GM21717 (cell line): ENCODE measurements around the gene PRDM1.
A peak's percentile ranks its signal among the peaks of the same experiment; 100 is the strongest.

Source experiments
- ATAC-seq: cut with Tn5 transposase; IDR thresholded peaks from one replicate; pipeline ENCODE4 v1.9.1; 2021; ENCODE audit warnings: mild to moderate bottlenecking, moderate library complexity; ENCODE audit not compliant: unreplicated experiment

Gene PRDM1

DNA sequence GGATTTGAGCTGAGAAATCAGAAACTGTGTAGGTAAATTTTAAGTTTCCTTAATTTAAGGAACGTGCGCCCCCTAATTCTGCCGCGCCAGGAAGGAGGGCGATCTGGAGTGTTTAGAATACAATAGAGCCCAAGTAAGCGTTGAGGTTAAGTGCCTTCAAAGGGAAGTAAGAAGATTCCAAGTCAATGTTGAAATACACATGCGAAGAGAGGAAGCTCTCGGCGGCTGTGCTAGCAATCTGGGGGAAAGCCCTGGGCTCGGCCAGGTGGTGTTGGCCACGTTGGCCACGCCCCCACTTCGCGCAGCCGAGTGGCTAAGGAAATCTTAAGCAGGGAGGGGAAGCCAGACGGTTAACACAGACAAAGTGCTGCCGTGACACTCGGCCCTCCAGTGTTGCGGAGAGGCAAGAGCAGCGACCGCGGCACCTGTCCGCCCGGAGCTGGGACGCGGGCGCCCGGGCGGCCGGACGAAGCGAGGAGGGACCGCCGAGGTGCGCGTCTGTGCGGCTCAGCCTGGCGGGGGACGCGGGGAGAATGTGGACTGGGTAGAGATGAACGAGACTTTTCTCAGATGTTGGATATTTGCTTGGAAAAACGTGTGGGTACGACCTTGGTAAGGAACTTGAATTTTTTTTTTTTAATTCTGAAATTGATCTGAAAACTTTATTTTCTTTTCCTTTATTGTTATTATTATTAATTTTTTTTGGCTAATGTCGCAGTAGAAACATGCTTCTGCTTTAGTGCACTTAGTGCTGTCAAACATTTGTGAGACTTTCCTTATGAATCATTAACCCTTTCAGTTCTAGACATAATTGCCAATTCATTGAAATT lies at the start of gene PRDM1:
TSS of gene PRDM1 (plus strand) at position 353 of the 830 bp plus-strand sequence. CDS start at position 571, 218 bp downstream.
- ATAC-seq: peak; percentile 69

DNA sequence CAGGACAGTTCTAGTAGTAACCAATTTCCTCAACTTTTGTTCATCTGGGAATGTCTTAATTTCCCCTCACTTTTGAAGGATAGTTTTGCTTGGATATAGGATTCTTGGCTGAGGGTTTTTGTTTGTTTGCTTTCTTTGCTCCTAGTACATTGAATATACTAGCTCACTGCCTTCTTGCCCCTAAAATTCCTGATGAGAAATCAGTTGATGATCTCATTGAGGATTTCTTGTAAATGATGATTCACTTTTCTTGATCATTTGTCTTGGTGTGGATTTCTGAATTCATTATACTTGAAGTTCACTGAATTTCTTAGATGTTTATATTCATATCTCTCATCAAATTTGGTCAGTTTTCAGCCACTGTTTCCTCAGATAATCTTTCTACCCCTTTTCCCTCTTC lies 49.1 kb upstream of the PRDM1 start:
- no peak for ATAC-seq

DNA sequence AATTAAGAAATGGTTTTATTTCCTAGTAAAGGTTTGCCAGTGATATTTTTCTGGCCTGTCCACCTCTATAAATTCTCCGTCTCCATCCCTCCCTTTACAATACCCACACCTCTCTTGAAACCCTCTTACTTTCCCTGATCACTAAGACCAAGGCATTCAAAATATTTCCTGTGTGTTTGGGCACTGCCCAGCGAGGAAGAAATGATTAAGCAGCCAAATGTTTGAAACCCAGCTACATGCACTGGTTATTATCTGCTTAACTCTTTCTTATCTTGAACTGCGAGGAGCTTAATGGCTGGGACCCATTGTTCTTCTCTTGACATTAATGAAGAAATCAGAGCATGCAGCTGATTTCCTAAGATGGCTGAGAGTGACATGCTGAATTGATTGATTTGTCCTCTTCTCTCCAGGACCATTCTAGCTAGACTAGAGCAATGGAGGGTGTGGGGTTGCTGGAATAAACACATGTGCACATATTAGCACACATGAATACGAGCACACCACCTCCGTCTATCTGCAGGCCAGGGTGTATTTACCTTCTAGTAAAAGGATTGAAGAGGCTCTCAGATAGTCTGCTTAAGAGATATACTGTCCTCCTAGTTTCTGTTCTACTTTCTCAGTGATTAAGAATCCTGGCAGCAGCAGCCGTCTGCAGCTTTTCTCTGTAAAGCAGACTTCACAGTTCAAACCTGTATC lies 46.1 kb upstream of the PRDM1 start:
- no peak for ATAC-seq

GRCh38 chr6:106044151-106044550 lies 42.0 kb upstream of the PRDM1 start:
- no peak for ATAC-seq

DNA sequence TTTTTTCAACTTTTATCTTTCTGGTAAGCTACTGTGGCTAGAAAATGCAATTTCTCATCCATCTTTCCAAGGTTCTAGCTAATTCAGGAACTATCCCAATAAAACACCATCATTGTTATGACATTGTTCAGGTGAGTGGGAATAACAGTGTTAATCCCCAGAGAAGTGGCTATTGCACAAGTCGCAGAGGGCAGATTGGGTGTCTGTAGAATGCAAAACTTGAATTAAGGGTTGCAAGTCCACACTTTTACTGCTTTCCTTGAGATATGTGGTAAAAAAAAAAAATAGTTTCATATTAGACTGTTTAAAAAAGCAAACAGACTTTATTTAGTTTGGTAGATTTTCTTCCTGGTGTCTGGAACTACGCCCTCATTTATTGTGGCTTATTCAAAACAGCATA lies 41.1 kb upstream of the PRDM1 start:
- no peak for ATAC-seq

GRCh38 chr6:106046116-106046853 lies 39.9 kb upstream of the PRDM1 start:
- ATAC-seq: no peak

GRCh38 chr6:106046854-106047200 lies 39.3 kb upstream of the PRDM1 start:
- no peak for ATAC-seq

DNA sequence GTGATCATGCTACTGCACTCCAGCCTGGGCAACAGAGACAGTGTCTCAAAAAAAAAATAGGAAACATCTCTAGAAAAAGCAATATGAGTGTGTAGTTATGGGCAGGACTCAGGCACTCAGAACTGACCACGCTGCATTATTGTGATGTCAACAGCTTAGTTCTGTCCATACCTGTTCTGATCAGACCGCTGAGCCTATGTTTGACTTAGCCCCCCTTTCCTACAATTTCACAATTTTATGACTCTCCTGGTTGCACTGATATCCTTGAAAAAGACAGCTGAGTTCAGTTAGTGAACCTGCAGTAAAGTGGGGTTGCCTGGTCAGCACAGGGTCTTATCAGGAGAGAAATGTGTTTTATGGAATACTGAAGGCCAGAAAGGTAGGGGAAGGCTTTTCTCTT lies 37.8 kb upstream of the PRDM1 start:
- ATAC-seq: no peak

DNA sequence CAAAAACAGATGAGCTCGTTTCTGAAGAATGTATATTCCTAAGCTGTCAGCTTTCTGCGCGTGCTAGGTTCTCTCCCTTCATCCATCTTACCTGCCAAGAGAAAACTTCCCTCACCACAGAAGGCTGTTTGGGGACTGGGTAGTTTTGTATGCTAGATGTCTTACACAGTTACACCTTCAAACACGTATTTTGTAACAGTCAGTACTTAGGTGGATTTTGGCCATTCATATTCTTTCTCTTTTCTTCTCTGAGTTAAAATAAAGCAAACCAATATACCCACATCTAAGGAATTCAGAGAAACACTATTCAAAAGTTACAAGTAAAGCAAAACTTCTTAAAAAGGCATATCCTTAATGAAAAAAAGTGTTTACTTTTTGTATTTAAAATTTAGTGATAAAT lies 35.6 kb upstream of the PRDM1 start:
- no peak for ATAC-seq

DNA sequence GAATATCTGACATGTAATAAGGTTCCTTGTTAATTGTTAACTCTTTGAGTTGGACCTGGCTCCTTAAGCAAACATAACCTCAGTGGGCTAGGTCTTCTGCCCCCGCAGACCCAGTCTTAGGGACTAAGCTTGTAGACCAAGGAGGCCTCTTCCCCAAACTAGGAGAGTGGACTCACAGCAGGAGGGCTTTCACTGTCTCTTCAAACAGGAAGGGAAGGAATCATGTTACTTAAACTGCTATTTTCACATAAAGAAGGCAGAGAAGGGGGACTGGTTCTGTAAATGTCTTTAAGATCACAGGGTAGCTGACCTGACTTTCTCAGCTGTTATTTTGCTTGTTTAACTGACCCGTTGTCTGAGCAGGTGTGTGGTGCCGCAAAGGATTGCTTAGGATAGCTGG lies 34.9 kb upstream of the PRDM1 start:
- no peak for ATAC-seq

DNA sequence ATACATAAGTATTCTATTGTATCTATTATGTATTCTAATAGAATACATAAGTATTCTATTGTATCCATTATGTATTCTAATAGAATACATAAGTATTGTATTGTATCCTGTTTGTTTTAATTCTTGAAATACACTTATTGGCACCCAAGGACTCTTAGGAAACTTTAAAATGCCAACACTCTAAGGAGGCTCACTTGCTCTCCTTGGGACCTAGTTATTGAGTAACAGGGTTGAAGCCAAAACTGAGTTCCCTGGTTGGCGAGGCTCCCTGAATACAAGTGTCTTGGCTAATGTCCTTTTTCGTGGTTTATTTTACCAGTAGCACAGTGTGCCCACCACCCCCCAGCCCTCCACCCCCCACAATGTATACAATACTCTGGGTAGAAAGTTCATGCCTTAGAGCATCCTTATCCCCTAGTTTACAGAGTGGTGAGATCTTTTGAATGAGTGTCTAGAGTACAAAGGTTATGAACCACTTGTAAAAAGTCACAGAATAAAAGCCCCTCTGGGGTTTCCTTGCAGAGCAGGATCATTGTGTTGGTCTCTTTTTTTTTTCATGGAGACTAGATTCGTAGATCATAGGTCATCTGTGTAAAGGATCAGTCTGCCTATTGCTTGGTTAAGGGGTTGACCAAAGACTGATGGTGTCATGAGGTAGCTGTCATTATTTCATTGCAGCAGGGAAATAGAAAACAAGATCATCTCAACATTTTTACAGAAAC lies 32.5 kb upstream of the PRDM1 start:
- no peak for ATAC-seq

DNA sequence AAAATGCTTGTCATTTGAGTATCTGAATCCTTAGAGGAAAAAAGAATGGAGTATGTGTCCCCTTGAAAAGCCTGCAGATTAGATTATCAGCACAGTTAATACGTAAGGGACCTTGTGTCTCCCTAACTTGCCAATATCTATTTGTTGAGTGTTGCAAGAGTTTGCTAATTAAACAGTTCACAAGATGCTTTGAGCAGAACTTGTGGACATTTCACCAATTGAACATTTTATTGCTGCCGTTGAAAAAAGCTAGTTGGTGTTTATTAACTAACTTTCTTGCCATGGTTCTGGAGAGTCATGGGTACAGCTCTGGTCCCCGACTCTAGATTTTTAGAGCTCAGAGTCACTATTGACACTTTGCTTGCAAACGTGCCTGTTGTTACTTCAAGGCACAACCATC lies 30.6 kb upstream of the PRDM1 start:
- ATAC-seq: no peak

- no peak for ATAC-seq
Measured at GRCh38 chr6:106056060-106056745, 29.9 kb upstream of the PRDM1 start.

GRCh38 chr6:106056746-106057390 lies 29.3 kb upstream of the PRDM1 start:
- no peak for ATAC-seq

DNA sequence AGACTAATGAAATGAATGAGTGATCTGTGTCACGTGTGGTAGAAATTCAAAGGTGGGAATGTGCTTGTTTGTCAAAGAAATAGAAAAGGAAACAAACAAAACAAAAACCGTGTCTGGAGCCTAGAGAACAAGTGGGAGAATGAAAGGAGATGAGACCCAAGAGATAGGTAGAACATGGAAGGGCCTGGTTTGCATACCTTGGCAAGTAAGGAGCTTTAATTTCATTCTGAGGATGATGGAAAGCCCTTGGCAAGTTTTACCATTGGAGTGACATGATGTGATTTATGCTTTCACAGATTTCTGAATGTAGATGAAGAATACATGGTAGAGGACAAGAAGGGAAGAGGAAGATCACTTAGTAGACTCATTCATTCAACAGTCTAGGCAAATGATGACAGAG lies 26.8 kb upstream of the PRDM1 start:
- no peak for ATAC-seq

- no peak for ATAC-seq
Measured at GRCh38 chr6:106060167-106060566, 26.0 kb upstream of the PRDM1 start.

DNA sequence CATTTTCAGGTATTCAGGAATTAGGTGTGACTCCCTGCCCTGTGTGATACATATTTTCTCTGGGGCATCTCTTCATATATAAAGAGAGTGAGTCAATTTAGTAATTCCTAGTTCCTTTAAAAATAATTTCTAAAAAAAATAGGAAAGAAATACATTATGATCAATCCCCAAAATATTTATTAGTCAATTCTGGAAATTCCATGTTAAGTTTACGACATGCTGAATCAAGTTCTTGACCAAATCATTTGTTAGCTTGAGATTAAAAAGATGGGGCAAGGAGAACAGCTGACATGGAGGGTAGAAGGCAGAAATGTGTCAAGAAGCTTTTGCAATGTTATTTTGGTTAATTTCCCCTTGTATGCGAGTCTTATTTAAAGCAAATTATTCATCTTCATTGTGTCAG lies 22.7 kb upstream of the PRDM1 start:
- ATAC-seq: no peak

GRCh38 chr6:106064142-106064541 lies 22.0 kb upstream of the PRDM1 start:
- ATAC-seq: no peak

- no peak for ATAC-seq
Measured at GRCh38 chr6:106064756-106065155, 21.4 kb upstream of the PRDM1 start.

DNA sequence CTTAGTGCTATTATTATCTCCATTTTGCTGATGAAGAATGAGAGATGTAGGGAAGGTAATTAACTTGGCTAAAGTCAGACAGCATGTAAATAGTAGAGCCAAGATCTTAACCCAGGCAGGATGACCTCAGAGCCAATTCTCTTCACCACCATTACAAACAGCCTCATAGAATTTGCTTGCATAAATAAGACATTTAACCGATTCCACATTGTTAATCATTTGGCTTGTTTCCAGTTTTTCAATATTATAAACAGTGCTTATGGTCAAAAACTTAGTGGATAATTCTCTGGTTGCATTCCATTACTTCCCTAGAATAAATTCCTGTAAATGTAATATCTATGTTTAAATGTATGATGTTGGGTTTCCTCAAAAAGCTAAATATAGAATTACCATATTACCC lies 19.1 kb upstream of the PRDM1 start:
- no peak for ATAC-seq
